T-helper 2 cell (primary cell): ENCODE data around the gene ACAT2.
"Not testable (repeated sequence)": the region's sequence is repeated elsewhere in the genome, so short reads cannot be mapped to it uniquely, and the experiment has no call there.

Experiments
- DNase-seq, 5 experiments: peaks; one replicate each; pipeline versions ENCODE4 v3.0.0 to v3.0.0-alpha.2; 2012 to 2022

The ACAT2 gene

DNA sequence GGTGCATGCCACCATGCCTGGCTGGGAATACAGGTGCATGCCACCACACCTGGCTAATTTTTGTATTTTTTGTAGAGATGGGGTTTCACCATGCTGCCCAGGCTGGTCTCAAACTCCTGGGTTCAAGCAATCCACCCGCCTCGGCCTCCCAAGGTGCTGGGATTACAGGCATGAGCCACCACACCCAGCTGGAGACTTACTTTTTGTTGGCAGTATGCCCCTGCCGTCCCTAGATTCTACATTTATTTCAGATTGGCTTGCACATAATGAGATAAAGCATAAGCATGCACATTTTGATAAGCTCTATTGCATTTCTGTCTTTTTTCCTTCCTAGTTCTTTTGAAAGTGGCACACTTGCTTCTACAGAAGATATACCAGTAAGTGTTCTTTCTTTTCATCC, 54.9 kb downstream of the ACAT2 start:
- DNase-seq: not testable (repeated sequence)

- DNase-seq: no peak
Measured at GRCh38 chr6:159817951-159818739, 56.3 kb downstream of the ACAT2 start.

- no peak for DNase-seq
Measured at GRCh38 chr6:159819098-159819497, 57.3 kb downstream of the ACAT2 start.

GRCh38 chr6:159819932-159820640, 58.2 kb downstream of the ACAT2 start:
- peak in 2 of 5 experiments; percentile 11 to 83 for DNase-seq

- no peak for DNase-seq
Measured at GRCh38 chr6:159821122-159821521, 59.3 kb downstream of the ACAT2 start.

- DNase-seq: no peak
Measured at GRCh38 chr6:159821726-159822125, 59.9 kb downstream of the ACAT2 start.

- no peak for DNase-seq
Measured at GRCh38 chr6:159823953-159824352, 62.1 kb downstream of the ACAT2 start.

GRCh38 chr6:159824690-159825089, 62.8 kb downstream of the ACAT2 start:
- DNase-seq: not testable (repeated sequence)

DNA sequence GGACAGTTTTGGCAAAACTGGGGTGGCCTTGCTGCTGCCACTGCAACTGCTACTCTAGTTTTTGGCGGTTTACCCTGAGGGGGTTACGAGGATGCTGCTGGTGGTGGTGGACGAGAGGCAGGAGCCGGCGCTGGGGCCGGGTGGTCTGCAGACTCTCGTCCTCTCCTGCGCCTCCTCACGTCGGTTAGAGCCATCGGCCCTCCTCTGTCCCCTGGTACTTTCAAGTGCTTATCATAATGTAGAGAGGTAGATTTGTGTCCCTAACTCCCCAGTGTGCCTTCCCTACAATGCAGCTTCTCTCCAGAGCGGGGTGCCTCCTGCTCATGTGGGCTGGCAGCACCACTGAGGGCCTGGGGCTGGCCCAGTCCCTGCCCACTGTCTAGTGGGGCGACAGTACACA, 64.2 kb downstream of the ACAT2 start:
- no peak for DNase-seq

- DNase-seq: no peak
Measured at GRCh38 chr6:159826968-159827647, 65.3 kb downstream of the ACAT2 start.

DNA sequence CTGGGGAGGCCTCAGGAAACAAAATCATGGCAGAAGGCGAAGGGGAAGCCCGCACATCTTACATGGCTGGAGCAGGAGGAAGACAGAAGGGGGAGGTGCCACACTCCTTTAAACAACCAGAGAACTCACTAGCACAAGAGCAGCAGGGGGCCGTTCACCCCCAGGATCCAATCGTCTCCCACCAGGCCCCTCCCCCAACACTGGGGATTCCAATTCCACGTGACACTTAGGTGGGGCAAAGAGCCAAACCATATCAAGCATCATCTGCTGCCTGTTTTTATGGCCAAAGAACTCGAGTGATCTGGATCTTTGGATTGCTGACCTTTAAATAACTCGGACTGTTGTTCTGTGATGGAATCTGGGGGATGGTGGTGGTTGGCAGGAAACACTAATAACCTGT, 66.2 kb downstream of the ACAT2 start:
- no peak for DNase-seq
